ENCODE measurements around the gene CCNG2. TPM values are rescaled to one million over a fixed set of nuclear protein-coding genes. Genes with fewer than 3 reads are reported as not detected.

The CCNG2 gene
- total and polyA plus RNA-seq, 4 donors: 1.2 to 10.8 (median 4.1) TPM

GRCh38 chr4:77148078-77148477, 8.9 kb upstream of the CCNG2 start:
- peaks cover 0 to 2% (median 0%) of the 10 kb centered on the region in 4 donors for H3K4me1 ChIP-seq (ENCODE audit: control insufficient read depth in 4 of 4, insufficient read depth in 4 of 4, low read length in 3 of 4)
- no peak overlapping the region for H3K27ac ChIP-seq (ENCODE audit: low read depth in 1 of 2, low read length in 2 of 2)
- no peak for TF ChIP-seq CTCF (IDR thresholded peaks at IDR 0.05; ENCODE audit: low read depth, low read length, missing input control)
- TF ChIP-seq HNF4A (conservative IDR thresholded peaks at IDR 0.05): no peak
- TF ChIP-seq FOXA1 (IDR thresholded peaks at IDR 0.05): no peak
- no peak for TF ChIP-seq NR2F2 (IDR thresholded peaks at IDR 0.05)
- no peak for TF ChIP-seq JUND (IDR thresholded peaks at IDR 0.05)
- TF ChIP-seq YY1 (IDR thresholded peaks at IDR 0.05): no peak
- no peak for TF ChIP-seq ATF3 (IDR thresholded peaks at IDR 0.05)
- no peak for TF ChIP-seq GABPA (IDR thresholded peaks at IDR 0.05 in 1 of 2, conservative IDR thresholded peaks at IDR 0.05 in 1 of 2)
- TF ChIP-seq SP1 (IDR thresholded peaks at IDR 0.05): no peak
- TF ChIP-seq FOXA2 (IDR thresholded peaks at IDR 0.05): no peak
- WGBS: 85% methylated on average over 2 of the region's 2 CpGs
- H3K36me3 ChIP-seq (ENCODE audit: control insufficient read depth in 4 of 4, insufficient read depth in 3 of 4, low read depth in 1 of 4, low read length in 3 of 4): no peaks in the 10 kb centered on the region
- H3K27me3 ChIP-seq (ENCODE audit: control insufficient read depth in 4 of 4, insufficient read depth in 4 of 4, low read length in 3 of 4): no peaks in the 10 kb centered on the region
- H3K4me3 ChIP-seq (ENCODE audit: low read depth in 1 of 3, low read length in 3 of 3): no peak overlapping the region
- no peak for DNase-seq (ENCODE audit: low spot score)
- H3K9me3 ChIP-seq (ENCODE audit: control insufficient read depth in 4 of 4, low read length in 3 of 4): no peaks in the 10 kb centered on the region
- H3K9ac ChIP-seq (ENCODE audit: low read depth in 1 of 2, low read length in 2 of 2): no peak overlapping the region

GRCh38 chr4:77149789-77150188, 7.2 kb upstream of the CCNG2 start:
- Histone ChIP-seq H3K27ac (ENCODE audit: low read depth in 1 of 2, low read length in 2 of 2) (no peak overlapping the region), H3K36me3 (ENCODE audit: control insufficient read depth in 4 of 4, insufficient read depth in 3 of 4, low read depth in 1 of 4, low read length in 3 of 4) (no peaks in the 10 kb centered on the region), H3K4me1 (ENCODE audit: control insufficient read depth in 4 of 4, insufficient read depth in 4 of 4, low read length in 3 of 4) (peaks cover 0 to 2% (median 0%) of the 10 kb centered on the region in 4 donors), H3K9me3 (ENCODE audit: control insufficient read depth in 4 of 4, low read length in 3 of 4) (no peaks in the 10 kb centered on the region), H3K4me3 (ENCODE audit: low read depth in 1 of 3, low read length in 3 of 3) (no peak overlapping the region), H3K27me3 (ENCODE audit: control insufficient read depth in 4 of 4, insufficient read depth in 4 of 4, low read length in 3 of 4) (no peaks in the 10 kb centered on the region), H3K9ac (ENCODE audit: low read depth in 1 of 2, low read length in 2 of 2) (no peak overlapping the region)
- DNase-seq (ENCODE audit: low spot score): no peak
- WGBS: 91% methylated on average over 1 of the region's 1 CpG
- TF ChIP-seq HNF4A (conservative IDR thresholded peaks at IDR 0.05) (no peak), FOXA2 (IDR thresholded peaks at IDR 0.05) (no peak), NR2F2 (IDR thresholded peaks at IDR 0.05) (no peak), RAD21 (IDR thresholded peaks at IDR 0.05) (no peak), ZBTB33 (IDR thresholded peaks at IDR 0.05) (no peak), MAX (IDR thresholded peaks at IDR 0.05) (no peak), YY1 (IDR thresholded peaks at IDR 0.05) (no peak), EGR1 (IDR thresholded peaks at IDR 0.05; ENCODE audit: low read depth in 2 of 2) (no peak), FOXA1 (IDR thresholded peaks at IDR 0.05) (no peak), JUND (IDR thresholded peaks at IDR 0.05) (no peak), TAF1 (conservative IDR thresholded peaks at IDR 0.05) (no peak), HNF4G (IDR thresholded peaks at IDR 0.05) (no peak), CTCF (IDR thresholded peaks at IDR 0.05; ENCODE audit: low read depth, low read length, missing input control) (no peak), ATF3 (IDR thresholded peaks at IDR 0.05) (no peak)
